Calu3 (cell line): ENCODE measurements around the gene SMAD1. TPM values are rescaled to one million over a fixed set of nuclear protein-coding genes. Genes with fewer than 3 reads are reported as not detected.

Experiments
- BruUV-seq: library from RNA; stranded (reverse); fragments of 400-500 nt; replicated peaks from 2 replicates; lab custom pipeline; 2021; lab: Mats Ljungman, UMichigan
- CTCF ChIA-PET: fragments of 300-600 bp; sonication (Branson Sonifier 250); formaldehyde crosslinking; loops from one replicate; lab custom pipeline; 2022; ENCODE audit warnings: antibody characterized with exemption; lab: Charles Lee
- DNase-seq: peaks from one replicate; pipeline ENCODE4 v3.0.0; 2022
- H3K27ac Mint-ChIP-seq: one replicate; pipeline ENCODE4 v1.8.0; 2022; ENCODE audit warnings: mixed read lengths; ENCODE audit not compliant: unreplicated experiment
- H3K27me3 Mint-ChIP-seq: one replicate; pipeline ENCODE4 v1.8.0; 2022; ENCODE audit warnings: mixed read lengths; ENCODE audit not compliant: unreplicated experiment
- H3K36me3 Mint-ChIP-seq: one replicate; pipeline ENCODE4 v1.8.0; 2022; ENCODE audit warnings: mild to moderate bottlenecking, moderate library complexity, mixed read lengths; ENCODE audit not compliant: insufficient read depth, unreplicated experiment
- H3K4me1 Mint-ChIP-seq: one replicate; pipeline ENCODE4 v1.8.0; 2022; ENCODE audit warnings: mild to moderate bottlenecking, low read depth, mixed read lengths; ENCODE audit not compliant: unreplicated experiment
- H3K4me3 Mint-ChIP-seq: one replicate; pipeline ENCODE4 v1.8.0; 2022; ENCODE audit warnings: mild to moderate bottlenecking, low read depth, moderate library complexity, mixed read lengths; ENCODE audit not compliant: unreplicated experiment
- H3K9me3 Mint-ChIP-seq: one replicate; pipeline ENCODE4 v1.8.0; 2022; ENCODE audit warnings: low read depth, mixed read lengths; ENCODE audit not compliant: unreplicated experiment
- intact Hi-C: fragments of 100-400 bp; cut with micrococcal nuclease; formaldehyde crosslinking; loops from one replicate; pipeline ENCODE4 v1.10.0; 2022; ENCODE audit not compliant: unreplicated experiment
- total RNA-seq: library from RNA; stranded (reverse); gene quantifications from 2 replicates; pipeline ENCODE4 v1.2.3, GENCODE V29; 2022
- TF ChIP-seq, protein P1 (sequence below): fragments of 200-600 bp; IDR thresholded peaks from one replicate; pipeline ENCODE4 v1.8.0; 2022; ENCODE audit warnings: antibody characterized with exemption; ENCODE audit not compliant: unreplicated experiment

SMAD1 gene
- total RNA-seq, 1 experiment from 2014 or later, result 15.3 TPM

DNA sequence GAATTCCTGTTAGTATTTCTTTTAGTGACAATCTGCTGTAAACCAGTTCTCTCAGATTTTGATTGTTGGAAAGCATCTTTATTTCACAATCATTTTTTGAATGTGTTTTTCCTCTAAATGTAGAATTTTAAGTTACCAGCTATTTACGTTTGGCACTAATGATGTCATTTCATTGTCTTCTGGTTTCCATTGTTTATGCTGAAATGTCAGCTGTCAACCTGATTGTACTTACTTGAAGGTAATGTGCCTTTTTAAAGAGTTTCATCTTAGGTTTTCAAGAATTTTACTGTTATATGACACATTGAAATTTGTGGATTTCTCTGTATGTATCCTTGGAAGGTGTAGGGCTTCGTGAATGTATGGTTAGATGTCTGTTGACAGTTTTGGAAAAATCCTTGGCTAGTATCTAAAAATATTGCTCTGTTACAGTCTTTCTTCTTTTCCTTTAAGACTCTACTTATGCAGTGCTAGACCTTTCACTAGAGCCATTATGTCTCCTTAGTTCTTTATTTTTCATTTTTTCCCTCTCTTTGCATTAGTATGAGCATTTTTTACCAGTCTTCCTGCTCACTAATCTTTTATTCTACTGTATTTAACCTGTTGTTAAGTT lies 30.4 kb downstream of the SMAD1 start:
- no peak for DNase-seq
- TF ChIP-seq, protein P1, sequence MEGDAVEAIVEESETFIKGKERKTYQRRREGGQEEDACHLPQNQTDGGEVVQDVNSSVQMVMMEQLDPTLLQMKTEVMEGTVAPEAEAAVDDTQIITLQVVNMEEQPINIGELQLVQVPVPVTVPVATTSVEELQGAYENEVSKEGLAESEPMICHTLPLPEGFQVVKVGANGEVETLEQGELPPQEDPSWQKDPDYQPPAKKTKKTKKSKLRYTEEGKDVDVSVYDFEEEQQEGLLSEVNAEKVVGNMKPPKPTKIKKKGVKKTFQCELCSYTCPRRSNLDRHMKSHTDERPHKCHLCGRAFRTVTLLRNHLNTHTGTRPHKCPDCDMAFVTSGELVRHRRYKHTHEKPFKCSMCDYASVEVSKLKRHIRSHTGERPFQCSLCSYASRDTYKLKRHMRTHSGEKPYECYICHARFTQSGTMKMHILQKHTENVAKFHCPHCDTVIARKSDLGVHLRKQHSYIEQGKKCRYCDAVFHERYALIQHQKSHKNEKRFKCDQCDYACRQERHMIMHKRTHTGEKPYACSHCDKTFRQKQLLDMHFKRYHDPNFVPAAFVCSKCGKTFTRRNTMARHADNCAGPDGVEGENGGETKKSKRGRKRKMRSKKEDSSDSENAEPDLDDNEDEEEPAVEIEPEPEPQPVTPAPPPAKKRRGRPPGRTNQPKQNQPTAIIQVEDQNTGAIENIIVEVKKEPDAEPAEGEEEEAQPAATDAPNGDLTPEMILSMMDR, result no peak
- Mint-ChIP-seq H3K4me3 (no peak overlapping the region), H3K4me1 (peaks cover 12% of the 10 kb centered on the region), H3K9me3 (peaks cover 3% of the 10 kb centered on the region), H3K27me3 (no peaks in the 10 kb centered on the region), H3K36me3 (no peaks in the 10 kb centered on the region), H3K27ac (no peak overlapping the region)
- intact Hi-C loops, result no loop called here
- no TSS peak for BruUV-seq
- CTCF ChIA-PET, result no interaction called here

DNA sequence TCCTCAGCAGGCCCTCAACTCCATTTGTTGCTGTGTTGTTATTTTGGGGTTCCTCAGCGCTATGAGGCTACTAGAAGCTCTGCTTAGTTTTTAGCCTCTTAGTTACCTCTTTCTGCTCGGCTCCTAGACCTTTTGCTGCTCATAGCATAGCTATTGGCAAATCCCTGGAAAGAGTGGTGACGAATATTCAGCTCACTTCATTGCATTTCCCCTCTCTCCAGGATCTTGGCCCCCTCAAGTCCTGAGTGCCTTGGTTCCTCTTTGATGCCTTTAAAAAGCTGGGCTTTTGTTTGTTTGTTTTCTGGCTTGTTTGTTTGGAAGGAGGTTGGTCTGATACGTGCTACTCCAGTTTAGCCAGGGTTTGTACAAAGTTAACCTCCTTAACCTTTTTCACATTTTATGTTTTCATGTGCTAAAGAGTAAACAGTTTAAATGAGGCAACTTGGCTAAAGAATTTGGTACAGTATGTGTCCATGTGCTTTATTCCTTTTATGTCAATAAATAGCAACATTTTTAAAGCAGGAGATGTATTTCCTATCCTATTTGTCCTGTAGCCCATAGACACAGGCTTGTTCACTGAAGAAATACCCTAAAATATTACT lies 31.5 kb downstream of the SMAD1 start:
- H3K27ac Mint-ChIP-seq, result no peak overlapping the region
- H3K4me3 Mint-ChIP-seq, result no peak overlapping the region
- CTCF ChIA-PET, result no interaction called here
- no peak for DNase-seq
- peaks cover 3% of the 10 kb centered on the region for H3K9me3 Mint-ChIP-seq
- no peaks in the 10 kb centered on the region for H3K27me3 Mint-ChIP-seq
- no peaks in the 10 kb centered on the region for H3K36me3 Mint-ChIP-seq
- TF ChIP-seq, protein P1, result no peak
- peaks cover 3% of the 10 kb centered on the region for H3K4me1 Mint-ChIP-seq
- intact Hi-C loops, result no loop called here
- no TSS peak for BruUV-seq

DNA sequence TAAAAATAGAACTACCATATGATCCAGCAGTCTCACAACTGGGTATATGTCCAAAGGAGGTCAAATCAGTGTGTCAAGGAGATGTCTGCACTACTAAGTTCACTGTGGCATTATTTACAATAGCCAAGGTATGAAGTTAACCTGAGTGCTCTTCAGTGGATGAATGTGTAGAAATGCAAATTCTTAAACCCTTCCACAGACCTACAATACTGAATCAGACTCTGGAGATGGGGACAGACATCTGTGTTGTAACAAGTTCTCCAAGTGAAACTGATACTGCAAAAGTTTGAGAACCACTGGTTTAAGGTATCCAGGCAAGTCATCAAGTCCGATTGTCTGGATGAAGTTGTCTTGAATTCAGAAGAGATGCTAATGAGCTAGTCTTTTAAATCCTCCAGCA lies 38.5 kb downstream of the SMAD1 start:
- Mint-ChIP-seq H3K4me3 (no peak overlapping the region), H3K4me1 (no peaks in the 10 kb centered on the region), H3K27me3 (no peaks in the 10 kb centered on the region), H3K27ac (no peak overlapping the region), H3K9me3 (no peaks in the 10 kb centered on the region), H3K36me3 (no peaks in the 10 kb centered on the region)
- no peak for DNase-seq
- intact Hi-C loops, result no loop called here
- CTCF ChIA-PET, result no interaction called here
- TF ChIP-seq, protein P1, result no peak
- no TSS peak for BruUV-seq

DNA sequence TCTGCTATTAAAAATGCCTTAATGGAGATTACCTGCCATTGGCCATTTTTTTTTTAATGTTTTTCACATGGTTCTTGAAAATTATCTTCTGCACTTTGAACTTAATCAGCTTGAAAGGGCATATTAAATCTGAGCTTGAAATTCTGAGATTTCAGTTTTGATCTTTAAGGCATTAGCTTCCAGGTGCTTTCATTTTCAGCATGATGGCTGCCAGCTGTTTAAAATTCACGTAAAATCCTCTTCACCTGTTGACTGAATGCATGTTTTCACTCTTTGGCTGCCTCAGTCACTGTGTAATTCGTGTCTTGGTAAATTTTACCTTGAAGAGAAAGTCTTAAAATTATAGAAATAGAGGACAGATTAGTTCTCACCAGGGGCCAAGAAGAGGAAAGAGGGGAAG lies 39.6 kb downstream of the SMAD1 start:
- TF ChIP-seq, protein P1, result no peak
- no peaks in the 10 kb centered on the region for H3K4me1 Mint-ChIP-seq
- no peaks in the 10 kb centered on the region for H3K9me3 Mint-ChIP-seq
- CTCF ChIA-PET, result no interaction called here
- H3K4me3 Mint-ChIP-seq, result no peak overlapping the region
- no peaks in the 10 kb centered on the region for H3K27me3 Mint-ChIP-seq
- no peak for DNase-seq
- H3K27ac Mint-ChIP-seq, result no peak overlapping the region
- intact Hi-C loops, result no loop called here
- BruUV-seq, result no TSS peak
- no peaks in the 10 kb centered on the region for H3K36me3 Mint-ChIP-seq
